Right hindlimb (tissue), 1 donor: Measurements from ENCODE around the gene CDC42SE1.

Experiments used
- DNase-seq: peaks from one replicate; pipeline ENCODE4 v3.0.0-alpha.2; 2018

The CDC42SE1 gene

GRCh38 chr1:151008244-151009205 is 50.9 kb downstream of the CDC42SE1 start, which contains the start of gene PRUNE1:
TSS of gene PRUNE1 (plus strand) at chr1:151008449. CDS start at chr1:151008633, 184 bp downstream.
- DNase-seq: peak; percentile 97

GRCh38 chr1:151007853-151008243 is 51.6 kb downstream of the CDC42SE1 start:
- no peak for DNase-seq

GRCh38 chr1:151006327-151007052 is 52.9 kb downstream of the CDC42SE1 start, which contains the start of gene MINDY1:
TSS of gene MINDY1 (minus strand) at chr1:151006902. CDS start at chr1:151002617, 4,285 bp downstream.
- DNase-seq: peak; percentile 84

- no peak for DNase-seq
Observed at GRCh38 chr1:151005729-151006319, 53.6 kb downstream of the CDC42SE1 start.

- no peak for DNase-seq
Observed at GRCh38 chr1:151003180-151003579, 56.2 kb downstream of the CDC42SE1 start.

DNA sequence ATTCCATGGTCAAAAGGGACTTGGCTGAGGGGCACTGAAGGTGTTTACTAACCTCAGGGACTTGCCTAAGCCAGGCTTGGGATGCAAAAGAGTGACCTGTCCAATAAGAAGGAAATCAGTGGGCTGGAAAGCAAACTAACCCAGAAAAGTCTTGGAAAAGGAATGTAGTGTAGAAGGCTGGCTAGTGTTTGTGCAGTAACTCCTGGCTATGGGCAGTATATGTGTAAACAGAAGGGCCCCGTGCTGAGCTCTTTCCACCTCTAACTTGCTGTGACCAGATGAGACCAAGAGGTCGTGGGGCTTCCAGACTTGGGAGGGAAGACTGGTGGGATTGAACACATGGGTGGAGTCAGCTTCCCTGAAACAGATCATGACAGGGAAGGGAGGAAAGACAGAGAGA is 56.8 kb downstream of the CDC42SE1 start:
- DNase-seq: no peak

DNA sequence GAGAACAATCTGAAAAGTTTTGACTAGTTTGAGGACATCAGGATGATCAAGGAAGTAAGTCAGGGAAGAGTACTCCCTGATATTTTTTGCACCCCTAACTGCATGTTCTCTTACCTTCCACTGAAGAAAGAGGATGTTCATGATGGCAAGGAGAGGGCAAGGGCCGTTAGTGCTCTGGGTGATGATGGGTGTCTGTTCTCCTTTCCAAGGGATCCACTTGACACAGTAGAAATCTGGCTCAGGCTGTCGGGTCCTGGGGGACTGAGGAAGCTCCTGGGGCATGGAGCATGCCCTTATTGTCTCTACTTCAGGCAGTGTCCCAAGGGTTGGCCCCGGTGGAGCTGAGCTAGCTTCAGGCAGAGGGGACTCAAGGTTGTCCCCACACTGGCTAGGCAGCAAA is 57.4 kb downstream of the CDC42SE1 start:
- DNase-seq: no peak

- no peak for DNase-seq
Observed at GRCh38 chr1:151001602-151002001, 57.8 kb downstream of the CDC42SE1 start.
